Raji (cell line): ENCODE results near the gene PNLIPRP1.

Experiments
- POLR2A ChIP-seq: IDR thresholded peaks from 2 replicates; pipeline ENCODE4 v1.6.1; 2011; ENCODE audit warnings: low read depth, low read length, control low read depth; ENCODE audit not compliant: insufficient read depth

Gene PNLIPRP1

DNA sequence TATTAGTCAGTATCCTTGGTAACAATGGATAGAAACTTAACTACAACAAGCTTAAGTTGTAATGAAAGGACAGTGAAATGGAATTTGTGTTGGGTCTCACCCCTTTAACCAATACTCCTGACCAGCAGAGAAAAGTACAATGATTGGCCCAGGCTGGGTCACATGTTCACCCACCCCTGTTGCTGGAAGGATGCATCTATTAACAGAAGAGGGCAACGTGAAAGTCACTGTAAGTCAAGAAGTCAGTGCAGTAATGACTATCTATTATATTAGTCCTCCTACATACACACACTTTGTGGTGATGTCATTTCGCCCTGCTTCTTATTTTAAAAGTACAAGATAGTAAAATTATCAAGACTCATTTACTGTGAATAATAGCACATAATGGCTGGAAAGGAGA, 46.2 kb downstream of the PNLIPRP1 start:
- no peak for TF ChIP-seq POLR2A

DNA sequence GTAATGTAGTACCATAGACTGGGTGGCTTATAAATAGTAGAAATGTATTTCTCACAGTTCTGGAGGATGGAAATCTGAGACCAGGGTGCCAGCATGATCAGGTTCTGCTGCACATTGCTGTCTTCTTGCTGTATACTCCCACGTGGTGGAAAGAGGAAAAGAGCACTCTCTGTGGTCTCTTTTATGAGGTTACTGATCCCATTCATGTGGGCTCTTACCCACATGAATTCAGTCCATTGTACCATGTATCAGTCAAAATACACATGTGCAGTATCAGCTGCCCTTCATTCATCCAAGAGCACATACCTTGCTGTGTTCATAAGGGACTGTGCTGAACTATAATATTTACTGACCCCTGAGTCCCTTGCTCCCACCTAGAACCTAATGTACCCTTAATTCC, 47.1 kb downstream of the PNLIPRP1 start:
- TF ChIP-seq POLR2A, result no peak

DNA sequence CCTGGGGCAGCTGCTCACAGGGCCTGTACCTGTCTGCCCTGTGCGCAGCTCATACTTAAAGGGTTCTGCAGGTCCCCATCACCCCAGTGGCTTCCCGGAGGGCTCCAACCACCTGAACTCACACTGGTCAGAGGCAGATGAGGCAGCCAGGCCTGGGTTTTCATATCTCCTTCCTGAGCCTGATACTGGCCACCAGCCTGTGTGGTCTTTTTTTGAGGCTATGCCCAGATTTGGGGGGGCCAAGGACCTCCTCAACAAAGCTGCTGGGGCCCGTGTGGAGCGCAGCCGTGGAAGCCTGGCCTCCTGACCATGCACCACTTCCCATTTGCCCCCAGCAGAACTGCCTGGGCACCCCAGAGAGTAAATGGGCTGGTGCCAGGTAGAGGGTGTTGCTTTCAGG, 55.7 kb downstream of the PNLIPRP1 start:
- TF ChIP-seq POLR2A, result no peak

DNA sequence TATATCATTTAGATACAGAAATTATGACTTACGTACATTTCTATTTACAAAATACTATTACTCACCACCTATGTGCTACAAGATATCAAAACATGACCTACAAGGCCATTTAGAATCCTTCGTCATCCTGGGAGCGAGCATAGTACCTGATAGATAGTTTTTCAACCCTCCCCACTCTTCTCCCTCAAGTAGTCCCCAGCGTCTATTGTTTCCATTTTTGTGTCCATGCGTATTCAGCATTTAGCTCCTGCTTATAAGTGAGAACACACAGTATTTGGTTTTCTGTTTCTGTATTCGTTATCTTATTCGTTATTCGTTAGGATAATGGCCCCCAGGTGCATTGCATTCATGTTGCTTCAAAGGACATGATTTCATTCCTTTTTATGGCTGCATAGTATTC, 58.1 kb downstream of the PNLIPRP1 start:
- TF ChIP-seq POLR2A, result no peak

DNA sequence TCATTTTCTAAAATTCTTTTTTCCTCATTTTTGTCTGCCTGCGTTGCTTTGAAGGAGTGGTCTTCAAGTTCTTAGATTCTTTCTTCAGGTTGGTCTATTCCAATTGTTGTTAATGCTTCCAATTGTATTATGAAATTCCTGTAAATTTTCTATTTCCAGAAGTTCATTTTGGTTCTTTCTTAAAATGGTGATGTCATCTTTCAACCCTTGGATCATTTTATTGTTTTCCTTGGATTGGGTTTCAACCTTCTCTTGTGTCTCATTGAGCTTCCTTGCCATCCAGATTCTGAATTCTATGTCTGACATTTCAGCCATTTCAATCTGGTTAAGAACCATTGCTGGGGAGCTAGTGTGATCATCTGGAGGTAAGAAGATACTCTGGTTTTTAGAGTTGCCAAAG, 63.1 kb downstream of the PNLIPRP1 start:
- TF ChIP-seq POLR2A, result no peak

DNA sequence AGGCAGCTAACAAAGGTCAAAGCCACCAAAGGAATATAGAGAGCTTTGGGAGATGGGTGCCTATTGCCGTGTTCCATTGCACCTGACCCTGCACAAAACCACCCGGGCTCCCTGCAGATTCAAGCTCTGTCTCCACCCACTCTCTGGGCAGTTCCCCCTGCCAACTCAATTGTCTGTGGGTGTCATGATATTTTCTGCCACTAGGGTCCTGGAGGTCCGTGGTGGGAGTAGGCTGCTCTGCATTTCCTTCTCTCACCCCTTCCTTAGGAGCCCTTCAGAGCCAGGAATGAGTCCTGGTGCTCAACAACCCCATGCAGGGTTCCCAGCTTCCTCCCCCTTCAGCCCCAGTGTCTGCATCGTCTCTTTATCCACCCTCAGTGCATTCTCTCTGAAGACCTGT, 64.1 kb downstream of the PNLIPRP1 start:
- TF ChIP-seq POLR2A, result no peak

DNA sequence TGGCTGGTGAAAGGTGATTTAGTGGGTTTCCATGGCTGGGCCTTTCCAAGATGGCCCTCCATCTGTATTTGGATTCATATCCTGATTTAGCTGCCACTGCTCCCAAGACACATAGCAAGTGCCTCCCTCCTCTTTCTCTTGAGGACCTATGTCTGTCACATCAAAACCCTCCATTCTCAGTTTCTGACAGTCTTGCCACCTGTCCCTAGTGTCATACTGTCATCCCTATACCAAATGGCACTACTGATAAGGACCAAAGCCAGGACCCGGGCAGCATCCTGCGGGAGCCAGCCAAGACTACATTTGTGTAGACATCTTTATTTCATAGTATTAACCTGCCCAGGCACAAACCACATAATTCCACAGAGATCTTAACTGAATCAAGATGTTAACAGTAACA, 64.8 kb downstream of the PNLIPRP1 start:
- no peak for TF ChIP-seq POLR2A

DNA sequence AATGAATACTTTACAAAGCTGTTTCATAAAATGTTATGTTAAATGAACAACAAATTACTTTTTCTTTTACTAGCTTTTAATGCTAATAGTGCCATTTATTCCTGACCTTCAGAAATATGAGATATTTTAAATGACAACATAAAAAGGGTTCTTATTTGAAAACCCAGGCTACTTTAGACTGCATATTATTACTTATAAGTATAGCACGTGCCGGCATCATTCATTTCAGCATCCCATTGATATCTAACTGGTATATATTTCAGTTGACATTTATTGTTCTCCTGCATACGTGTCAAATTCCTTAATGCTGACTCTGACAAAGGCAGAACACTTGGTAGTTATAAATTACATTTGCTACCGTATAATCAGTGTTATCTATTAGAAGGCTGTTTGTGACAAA, 65.3 kb downstream of the PNLIPRP1 start:
- no peak for TF ChIP-seq POLR2A

DNA sequence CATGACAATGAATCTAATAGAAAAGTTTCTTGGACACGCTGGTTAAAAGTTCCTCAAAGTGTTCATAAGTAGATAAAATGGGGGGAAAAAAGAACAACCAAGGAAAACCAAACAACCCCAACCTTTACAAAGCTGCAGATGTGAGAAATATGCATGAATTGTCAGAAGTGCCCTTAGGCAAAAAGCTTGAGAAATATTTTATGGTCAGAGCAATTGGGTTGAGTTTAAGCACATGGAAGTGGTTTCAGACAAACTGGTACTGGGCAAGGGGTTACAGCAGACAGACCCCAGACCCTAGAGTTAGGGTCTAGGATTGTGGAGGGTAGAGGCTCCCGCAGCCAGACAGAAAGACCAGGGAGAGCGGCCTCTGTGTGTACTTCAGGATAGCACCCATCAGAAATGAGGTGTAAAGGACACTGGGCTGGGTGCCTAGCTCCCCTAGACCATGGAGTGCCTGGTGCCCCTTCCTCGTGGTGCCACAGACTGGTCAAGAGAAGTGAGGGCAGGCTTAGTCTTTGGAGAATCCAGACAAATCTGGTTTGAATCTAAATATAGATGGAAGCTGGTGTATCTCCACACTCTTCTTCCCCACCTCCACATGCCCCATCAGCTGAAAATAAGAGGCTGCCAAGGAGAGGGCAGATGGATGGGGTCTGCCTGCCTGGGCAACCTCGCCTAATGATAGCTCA, 67.2 kb downstream of the PNLIPRP1 start:
- no peak for TF ChIP-seq POLR2A
